H1 (cell line): ENCODE measurements around the gene NFIC. TPM values are rescaled to one million over a fixed set of nuclear protein-coding genes. Genes with fewer than 3 reads are reported as not detected.

Experiments
- CTCF ChIA-PET: fragments of 300-600 bp; sonication (Branson Sonifier 250); formaldehyde crosslinking; loops from one replicate; lab custom pipeline; 2021; ENCODE audit not compliant: partially characterized antibody; lab: Charles Lee
- POLR2A ChIA-PET: fragments of 300-600 bp; sonication (Branson Sonifier 250); formaldehyde crosslinking; loops from one replicate; lab custom pipeline; 2021; ENCODE audit warnings: inconsistent platforms; ENCODE audit not compliant: partially characterized antibody; lab: Charles Lee
- DNase-seq, 2 experiments: peaks; one replicate each; pipeline versions ENCODE4 v3.0.0 to v3.0.0-alpha.2; 2010 to 2022; ENCODE audit warnings: low spot score in 2 of 2, low read depth in 1 of 2, mixed read lengths in 1 of 2
- FAIRE-seq: peaks from 2 replicates; lab custom pipeline; 2011; peaks lifted over from hg19 to GRCh38; lab: Jason Lieb, UNC
- H2AFZ ChIP-seq: 2 replicates; pipeline ENCODE4 v1.8.1; 2012; ENCODE audit warnings: low read length, inconsistent platforms
- H2AK5ac ChIP-seq: 2 replicates; pipeline ENCODE4 v1.6.1; 2013; ENCODE audit warnings: low read depth, low read length
- H2BK120ac ChIP-seq: replicated peaks from 2 replicates; pipeline ENCODE3; 2013; ENCODE audit warnings: low read depth, low read length, inconsistent platforms
- H2BK12ac ChIP-seq: 2 replicates; pipeline ENCODE4 v1.6.1; 2013; ENCODE audit warnings: low read depth, low read length
- H2BK15ac ChIP-seq: 2 replicates; pipeline ENCODE4 v1.6.1; 2013; ENCODE audit warnings: low read length
- H2BK20ac ChIP-seq: 2 replicates; pipeline ENCODE4 v1.6.1; 2013; ENCODE audit warnings: low read length
- H2BK5ac ChIP-seq: 2 replicates; pipeline ENCODE4 v1.6.1; 2013; ENCODE audit warnings: low read depth, low read length
- H3K14ac ChIP-seq: 2 replicates; pipeline ENCODE4 v1.6.1; 2013; ENCODE audit warnings: inconsistent platforms; ENCODE audit not compliant: insufficient read length
- H3K18ac ChIP-seq: 2 replicates; pipeline ENCODE4 v1.6.1; 2013; ENCODE audit warnings: low read length; ENCODE audit errors: extremely low read depth
- H3K23ac ChIP-seq: 2 replicates; pipeline ENCODE4 v1.6.1; 2013; ENCODE audit warnings: inconsistent platforms; ENCODE audit not compliant: insufficient read length
- H3K23me2 ChIP-seq: 2 replicates; pipeline ENCODE4 v1.6.1; 2013; ENCODE audit warnings: low read depth, low read length
- H3K27ac ChIP-seq: 2 replicates; pipeline ENCODE4 v1.6.1; 2011; ENCODE audit warnings: low read depth, low read length, inconsistent platforms
- H3K27me3 ChIP-seq, 4 experiments: replicated peaks in 1 of 4; 1 replicate in 1 of 4; 2 replicates in 3 of 4; pipeline versions ENCODE4 v1.6.1 to v1.8.1; 2011 to 2013; ENCODE audit warnings: low read length in 3 of 4, mild to moderate bottlenecking in 3 of 4, inconsistent platforms in 2 of 4, mixed read lengths in 2 of 4, moderate library complexity in 1 of 4; ENCODE audit not compliant: control insufficient read depth in 3 of 4, insufficient read depth in 3 of 4; ENCODE audit errors: extremely low read depth in 1 of 4
- H3K36me3 ChIP-seq, 4 experiments: 2 replicates each; pipeline versions ENCODE4 v1.6.1 to v1.8.1; 2011 to 2013; ENCODE audit warnings: mild to moderate bottlenecking in 4 of 4, low read length in 3 of 4, moderate library complexity in 2 of 4, control low read depth in 1 of 4, inconsistent platforms in 1 of 4; ENCODE audit not compliant: insufficient read depth in 4 of 4, control insufficient read depth in 2 of 4
- H3K4ac ChIP-seq: replicated peaks from 2 replicates; pipeline ENCODE3; 2013; ENCODE audit warnings: low read length, low read depth, mixed read lengths, inconsistent platforms; ENCODE audit not compliant: insufficient read length
- H3K4me1 ChIP-seq, 4 experiments: replicated peaks in 1 of 4; 1 replicate in 1 of 4; 2 replicates in 3 of 4; pipeline versions ENCODE4 v1.6.1 to v1.8.1; 2011 to 2013; ENCODE audit warnings: low read length in 3 of 4, inconsistent platforms in 2 of 4, mixed read lengths in 1 of 4; ENCODE audit not compliant: insufficient read depth in 4 of 4, control insufficient read depth in 3 of 4
- H3K4me2 ChIP-seq, 2 experiments: 2 replicates each; pipeline versions ENCODE4 v1.6.1 to v1.8.1; 2011 to 2013; ENCODE audit warnings: low read depth in 2 of 2, low read length in 2 of 2, control low read depth in 1 of 2, inconsistent platforms in 1 of 2, mild to moderate bottlenecking in 1 of 2; ENCODE audit not compliant: insufficient read depth in 1 of 2
- H3K4me3 ChIP-seq, 4 experiments: fragments of 200-600, 300-600 bp in 1 of 4; sonication (generic), shearing (Covaris generic), sonication (Bioruptor Twin) in 1 of 4; 2 replicates each; pipeline versions ENCODE4 v1.5.1 to v1.8.1; 2011 to 2016; ENCODE audit warnings: low read length in 4 of 4, low read depth in 3 of 4, control low read depth in 2 of 4, inconsistent platforms in 2 of 4, mild to moderate bottlenecking in 2 of 4, mixed read lengths in 1 of 4, moderate library complexity in 1 of 4; ENCODE audit not compliant: insufficient read depth in 2 of 4; ENCODE audit errors: extremely low read depth in 1 of 4
- H3K56ac ChIP-seq: replicated peaks from 2 replicates; pipeline ENCODE3; 2013; ENCODE audit warnings: low read depth, mild to moderate bottlenecking, mixed read lengths, low read length, inconsistent platforms; ENCODE audit not compliant: insufficient read length
- H3K79me1 ChIP-seq: 2 replicates; pipeline ENCODE4 v1.6.1; 2013; ENCODE audit warnings: low read depth, low read length, control low read depth
- H3K79me2 ChIP-seq, 2 experiments: 2 replicates each; pipeline versions ENCODE4 v1.6.1 to v1.8.1; 2012 to 2013; ENCODE audit warnings: low read length in 2 of 2, mild to moderate bottlenecking in 2 of 2, inconsistent platforms in 1 of 2; ENCODE audit not compliant: insufficient read depth in 2 of 2, control insufficient read depth in 1 of 2
- H3K9ac ChIP-seq, 4 experiments: replicated peaks in 1 of 4; 1 replicate in 1 of 4; 2 replicates in 3 of 4; pipeline versions ENCODE4 v1.6.1 to v1.8.1; 2011 to 2013; ENCODE audit warnings: low read depth in 3 of 4, low read length in 3 of 4, control low read depth in 2 of 4, mild to moderate bottlenecking in 2 of 4, moderate library complexity in 2 of 4, inconsistent platforms in 1 of 4; ENCODE audit errors: extremely low read depth in 1 of 4
- H3K9me3 ChIP-seq, 2 experiments: 2 replicates each; pipeline versions ENCODE4 v1.6.1 to v1.8.1; 2012 to 2013; ENCODE audit warnings: mild to moderate bottlenecking in 2 of 2, moderate library complexity in 2 of 2, control low read depth in 1 of 2, inconsistent platforms in 1 of 2, low read depth in 1 of 2, low read length in 1 of 2, mixed read lengths in 1 of 2; ENCODE audit not compliant: insufficient read depth in 2 of 2
- H4K20me1 ChIP-seq, 2 experiments: replicated peaks in 1 of 2; 2 replicates each; pipeline versions ENCODE3 to v1.8.1; 2011 to 2013; ENCODE audit warnings: inconsistent platforms in 2 of 2, low read length in 2 of 2, mild to moderate bottlenecking in 1 of 2; ENCODE audit not compliant: insufficient read depth in 2 of 2, control insufficient read depth in 1 of 2
- H4K5ac ChIP-seq: 2 replicates; pipeline ENCODE4 v1.6.1; 2013; ENCODE audit warnings: low read length, low read depth, mixed read lengths, inconsistent platforms; ENCODE audit not compliant: insufficient read length
- H4K8ac ChIP-seq: 2 replicates; pipeline ENCODE4 v1.8.0; 2013; ENCODE audit warnings: mild to moderate bottlenecking, moderate library complexity, low read length, inconsistent platforms; ENCODE audit not compliant: insufficient read depth; ENCODE audit errors: extremely low read depth
- H4K91ac ChIP-seq: replicated peaks from 2 replicates; pipeline ENCODE3; 2013; ENCODE audit warnings: low read length, mixed read lengths, inconsistent platforms; ENCODE audit not compliant: insufficient read length
- JUND ChIP-seq: IDR thresholded peaks from 2 replicates; pipeline ENCODE4 v1.6.1; 2011; ENCODE audit warnings: mild to moderate bottlenecking, improper control_type of control experiment, low read length
- KDM1A ChIP-seq: fragments of 200-600, 300-600 bp; sonication (generic); IDR thresholded peaks from 2 replicates; pipeline ENCODE4 v1.7.1; 2016; ENCODE audit warnings: mild to moderate bottlenecking, low read length, borderline replicate concordance
- WGBS, 2 experiments: shearing (Covaris generic) in 1 of 2; methylation state at CpG; one replicate each; pipeline versions ENCODE4 v1.1.6 to v1.1.7; 2013 to 2015; ENCODE audit warnings: low lambda C conversion rate in 2 of 2, mixed read lengths in 2 of 2, inconsistent platforms in 1 of 2, low coverage in 1 of 2, missing lambda C conversion rate in 1 of 2; ENCODE audit not compliant: insufficient replicate concordance in 2 of 2, insufficient coverage in 1 of 2, insufficient read length in 1 of 2; ENCODE audit errors: extremely low coverage in 1 of 2, missing lambda C conversion rate in 1 of 2; 5-methylcytosine and 5-hydroxymethylcytosine counted together
- polyA plus RNA-seq, 7 experiments: library from polyadenylated mRNA; depleted of rRNA in 3 of 7; stranded (reverse) in 5 of 7; unstranded in 2 of 7; fragments of >200 nt in 5 of 7; fragments of 200-250 nt in 2 of 7; gene quantifications; 1 replicate in 5 of 7; 2 replicates in 1 of 7; 4 replicates in 1 of 7; pipeline versions ENCODE4 v1.2.1 to v1.2.3, GENCODE V29; 2011 to 2013; ENCODE audit warnings: missing spikeins in 2 of 7, mixed read lengths in 2 of 7
- total RNA-seq: library from RNA; stranded (reverse); fragmentation: NEBNext Ultra II Directional; extraction: Animal tissue kit (Norgen Biotek cat#: 25700); gene quantifications from 2 replicates; pipeline ENCODE4 v1.2.1, GENCODE V29; 2021

NFIC gene
- total and polyA plus RNA-seq, 2 of the 8 experiments (the other 6 are each of a cell fraction or from before 2014, with no cell fraction given): 0.56 to 3.2 TPM

DNA sequence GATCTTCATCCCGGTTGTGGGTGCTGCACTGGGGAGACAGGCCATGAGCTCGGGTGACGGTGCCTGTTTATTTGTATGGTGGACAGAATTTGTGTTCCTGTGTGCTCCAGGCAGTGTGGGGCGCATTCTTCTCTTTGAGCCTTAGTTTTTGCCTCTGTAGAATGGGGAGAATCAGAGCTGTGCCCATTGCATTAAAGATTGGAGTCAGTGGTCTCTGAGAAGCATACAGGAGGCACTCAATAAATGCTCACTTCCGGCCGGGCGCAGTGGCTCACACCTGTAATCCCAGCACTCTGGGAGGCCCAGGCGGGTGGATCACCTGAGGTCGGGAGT, 23.0 kb downstream of the NFIC start:
- Histone ChIP-seq H4K5ac (no peak overlapping the region), H2AK5ac (no peak overlapping the region), H3K56ac (no peak overlapping the region), H4K20me1 (no peaks in the 10 kb centered on the region), H3K23ac (no peak overlapping the region), H4K91ac (no peak overlapping the region), H2AFZ (no peak overlapping the region), H4K8ac (no peak overlapping the region), H3K4me3 (no peak overlapping the region), H2BK5ac (no peak overlapping the region), H3K14ac (no peak overlapping the region), H3K9ac (no peak overlapping the region), H3K18ac (no peak overlapping the region), H2BK20ac (no peak overlapping the region), H3K23me2 (0 out of 2 replicates have a peak, but pooled peaks cover 1% of the 10 kb centered on the region), H2BK120ac (no peak overlapping the region), H3K27me3 (0 out of 7 replicates have a peak, but pooled peaks cover 0 to 2% (median 0%) of the 10 kb centered on the region in 4 experiments), H3K4me2 (0 out of 4 replicates have a peak overlapping the region, but pooled peaks of 1 of the 2 experiments have one; percentile 43), H3K4ac (no peak overlapping the region), H2BK12ac (peak overlapping the region; percentile 50; the same call in 1 of the 2 replicates), H3K36me3 (no peaks in the 10 kb centered on the region), H3K9me3 (no peaks in the 10 kb centered on the region), H2BK15ac (0 out of 2 replicates have a peak overlapping the region, but pooled peaks have one; percentile 3), H3K27ac (no peak overlapping the region), H3K79me2 (no peaks in the 10 kb centered on the region), H3K4me1 (peaks cover 0 to 12% (median 6%) of the 10 kb centered on the region in 4 experiments; a peak in 5 of 7 replicates), H3K79me1 (no peaks in the 10 kb centered on the region)
- ChIA-PET CTCF (interaction anchor here (0.8 to 1.8 kb wide), 7 partner anchors 8 to 96 kb away, joined by 3 to 10 read pairs (median 4); no protein-coding TSS in a partner anchor), POLR2A (no interaction called here)
- no peak for FAIRE-seq
- DNase-seq: no peak
- WGBS, 2 experiments: 86% methylated on average over 9 of the region's 9 CpGs; no CpG with 5 or more reads in 1 of the 2 experiments
- TF ChIP-seq JUND (no peak), KDM1A (peak; percentile 41; the same call in 1 of the 2 replicates)
